ENCODE results near the gene PDE4B.

DNA sequence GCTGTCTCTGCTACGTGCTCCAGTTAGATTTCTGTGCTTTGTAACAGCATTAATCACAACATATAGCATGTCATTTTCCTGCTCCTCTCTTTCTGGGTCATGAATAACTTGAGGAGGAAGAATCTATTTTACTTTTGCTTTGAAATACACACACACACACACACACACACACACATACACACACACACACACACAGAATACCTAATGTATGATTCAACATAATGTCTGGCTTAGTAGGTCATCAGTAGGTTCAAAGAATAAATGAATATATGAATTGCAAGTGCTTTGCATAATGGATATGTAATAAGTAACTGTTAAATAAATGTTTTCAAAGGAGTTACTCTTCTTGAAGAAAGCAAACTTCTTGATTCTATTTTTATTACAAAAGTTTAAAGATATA is 249.0 kb downstream of the PDE4B start:
- TF ChIP-seq, protein P1, sequence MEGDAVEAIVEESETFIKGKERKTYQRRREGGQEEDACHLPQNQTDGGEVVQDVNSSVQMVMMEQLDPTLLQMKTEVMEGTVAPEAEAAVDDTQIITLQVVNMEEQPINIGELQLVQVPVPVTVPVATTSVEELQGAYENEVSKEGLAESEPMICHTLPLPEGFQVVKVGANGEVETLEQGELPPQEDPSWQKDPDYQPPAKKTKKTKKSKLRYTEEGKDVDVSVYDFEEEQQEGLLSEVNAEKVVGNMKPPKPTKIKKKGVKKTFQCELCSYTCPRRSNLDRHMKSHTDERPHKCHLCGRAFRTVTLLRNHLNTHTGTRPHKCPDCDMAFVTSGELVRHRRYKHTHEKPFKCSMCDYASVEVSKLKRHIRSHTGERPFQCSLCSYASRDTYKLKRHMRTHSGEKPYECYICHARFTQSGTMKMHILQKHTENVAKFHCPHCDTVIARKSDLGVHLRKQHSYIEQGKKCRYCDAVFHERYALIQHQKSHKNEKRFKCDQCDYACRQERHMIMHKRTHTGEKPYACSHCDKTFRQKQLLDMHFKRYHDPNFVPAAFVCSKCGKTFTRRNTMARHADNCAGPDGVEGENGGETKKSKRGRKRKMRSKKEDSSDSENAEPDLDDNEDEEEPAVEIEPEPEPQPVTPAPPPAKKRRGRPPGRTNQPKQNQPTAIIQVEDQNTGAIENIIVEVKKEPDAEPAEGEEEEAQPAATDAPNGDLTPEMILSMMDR (IDR thresholded peaks at IDR 0.05) = no peak
- no peak for TF ChIP-seq POLR2A (IDR thresholded peaks at IDR 0.05)
